H1 (cell line): ENCODE data around the gene ATP11C. TPM values are rescaled to one million over a fixed set of nuclear protein-coding genes. Genes with fewer than 3 reads are reported as not detected.

Experiments used
- CTCF ChIA-PET: fragments of 300-600 bp; sonication (Branson Sonifier 250); formaldehyde crosslinking; loops from one replicate; lab custom pipeline; 2021; ENCODE audit not compliant: partially characterized antibody; lab: Charles Lee
- POLR2A ChIA-PET: fragments of 300-600 bp; sonication (Branson Sonifier 250); formaldehyde crosslinking; loops from one replicate; lab custom pipeline; 2021; ENCODE audit warnings: inconsistent platforms; ENCODE audit not compliant: partially characterized antibody; lab: Charles Lee
- DNase-seq, 2 experiments: peaks; one replicate each; pipeline versions ENCODE4 v3.0.0 to v3.0.0-alpha.2; 2010 to 2022; ENCODE audit warnings: low spot score in 2 of 2, low read depth in 1 of 2, mixed read lengths in 1 of 2
- FAIRE-seq: peaks from 2 replicates; lab custom pipeline; 2011; peaks lifted over from hg19 to GRCh38; lab: Jason Lieb, UNC
- H2AFZ ChIP-seq: 2 replicates; pipeline ENCODE4 v1.8.1; 2012; ENCODE audit warnings: low read length, inconsistent platforms
- H2AK5ac ChIP-seq: 2 replicates; pipeline ENCODE4 v1.6.1; 2013; ENCODE audit warnings: low read depth, low read length
- H2BK120ac ChIP-seq: replicated peaks from 2 replicates; pipeline ENCODE3; 2013; ENCODE audit warnings: low read depth, low read length, inconsistent platforms
- H2BK12ac ChIP-seq: 2 replicates; pipeline ENCODE4 v1.6.1; 2013; ENCODE audit warnings: low read depth, low read length
- H2BK15ac ChIP-seq: 2 replicates; pipeline ENCODE4 v1.6.1; 2013; ENCODE audit warnings: low read length
- H2BK20ac ChIP-seq: 2 replicates; pipeline ENCODE4 v1.6.1; 2013; ENCODE audit warnings: low read length
- H2BK5ac ChIP-seq: 2 replicates; pipeline ENCODE4 v1.6.1; 2013; ENCODE audit warnings: low read depth, low read length
- H3K14ac ChIP-seq: 2 replicates; pipeline ENCODE4 v1.6.1; 2013; ENCODE audit warnings: inconsistent platforms; ENCODE audit not compliant: insufficient read length
- H3K18ac ChIP-seq: 2 replicates; pipeline ENCODE4 v1.6.1; 2013; ENCODE audit warnings: low read length; ENCODE audit errors: extremely low read depth
- H3K23ac ChIP-seq: 2 replicates; pipeline ENCODE4 v1.6.1; 2013; ENCODE audit warnings: inconsistent platforms; ENCODE audit not compliant: insufficient read length
- H3K23me2 ChIP-seq: 2 replicates; pipeline ENCODE4 v1.6.1; 2013; ENCODE audit warnings: low read depth, low read length
- H3K27ac ChIP-seq: 2 replicates; pipeline ENCODE4 v1.6.1; 2011; ENCODE audit warnings: low read depth, low read length, inconsistent platforms
- H3K27me3 ChIP-seq, 4 experiments: replicated peaks in 1 of 4; 1 replicate in 1 of 4; 2 replicates in 3 of 4; pipeline versions ENCODE4 v1.6.1 to v1.8.1; 2011 to 2013; ENCODE audit warnings: low read length in 3 of 4, mild to moderate bottlenecking in 3 of 4, inconsistent platforms in 2 of 4, mixed read lengths in 2 of 4, moderate library complexity in 1 of 4; ENCODE audit not compliant: control insufficient read depth in 3 of 4, insufficient read depth in 3 of 4; ENCODE audit errors: extremely low read depth in 1 of 4
- H3K36me3 ChIP-seq, 4 experiments: 2 replicates each; pipeline versions ENCODE4 v1.6.1 to v1.8.1; 2011 to 2013; ENCODE audit warnings: mild to moderate bottlenecking in 4 of 4, low read length in 3 of 4, moderate library complexity in 2 of 4, control low read depth in 1 of 4, inconsistent platforms in 1 of 4; ENCODE audit not compliant: insufficient read depth in 4 of 4, control insufficient read depth in 2 of 4
- H3K4ac ChIP-seq: replicated peaks from 2 replicates; pipeline ENCODE3; 2013; ENCODE audit warnings: low read length, low read depth, mixed read lengths, inconsistent platforms; ENCODE audit not compliant: insufficient read length
- H3K4me1 ChIP-seq, 4 experiments: replicated peaks in 1 of 4; 1 replicate in 1 of 4; 2 replicates in 3 of 4; pipeline versions ENCODE4 v1.6.1 to v1.8.1; 2011 to 2013; ENCODE audit warnings: low read length in 3 of 4, inconsistent platforms in 2 of 4, mixed read lengths in 1 of 4; ENCODE audit not compliant: insufficient read depth in 4 of 4, control insufficient read depth in 3 of 4
- H3K4me2 ChIP-seq, 2 experiments: 2 replicates each; pipeline versions ENCODE4 v1.6.1 to v1.8.1; 2011 to 2013; ENCODE audit warnings: low read depth in 2 of 2, low read length in 2 of 2, control low read depth in 1 of 2, inconsistent platforms in 1 of 2, mild to moderate bottlenecking in 1 of 2; ENCODE audit not compliant: insufficient read depth in 1 of 2
- H3K4me3 ChIP-seq, 4 experiments: fragments of 200-600, 300-600 bp in 1 of 4; sonication (generic), shearing (Covaris generic), sonication (Bioruptor Twin) in 1 of 4; 2 replicates each; pipeline versions ENCODE4 v1.5.1 to v1.8.1; 2011 to 2016; ENCODE audit warnings: low read length in 4 of 4, low read depth in 3 of 4, control low read depth in 2 of 4, inconsistent platforms in 2 of 4, mild to moderate bottlenecking in 2 of 4, mixed read lengths in 1 of 4, moderate library complexity in 1 of 4; ENCODE audit not compliant: insufficient read depth in 2 of 4; ENCODE audit errors: extremely low read depth in 1 of 4
- H3K56ac ChIP-seq: replicated peaks from 2 replicates; pipeline ENCODE3; 2013; ENCODE audit warnings: low read depth, mild to moderate bottlenecking, mixed read lengths, low read length, inconsistent platforms; ENCODE audit not compliant: insufficient read length
- H3K79me1 ChIP-seq: 2 replicates; pipeline ENCODE4 v1.6.1; 2013; ENCODE audit warnings: low read depth, low read length, control low read depth
- H3K79me2 ChIP-seq, 2 experiments: 2 replicates each; pipeline versions ENCODE4 v1.6.1 to v1.8.1; 2012 to 2013; ENCODE audit warnings: low read length in 2 of 2, mild to moderate bottlenecking in 2 of 2, inconsistent platforms in 1 of 2; ENCODE audit not compliant: insufficient read depth in 2 of 2, control insufficient read depth in 1 of 2
- H3K9ac ChIP-seq, 4 experiments: replicated peaks in 1 of 4; 1 replicate in 1 of 4; 2 replicates in 3 of 4; pipeline versions ENCODE4 v1.6.1 to v1.8.1; 2011 to 2013; ENCODE audit warnings: low read depth in 3 of 4, low read length in 3 of 4, control low read depth in 2 of 4, mild to moderate bottlenecking in 2 of 4, moderate library complexity in 2 of 4, inconsistent platforms in 1 of 4; ENCODE audit errors: extremely low read depth in 1 of 4
- H3K9me3 ChIP-seq, 2 experiments: 2 replicates each; pipeline versions ENCODE4 v1.6.1 to v1.8.1; 2012 to 2013; ENCODE audit warnings: mild to moderate bottlenecking in 2 of 2, moderate library complexity in 2 of 2, control low read depth in 1 of 2, inconsistent platforms in 1 of 2, low read depth in 1 of 2, low read length in 1 of 2, mixed read lengths in 1 of 2; ENCODE audit not compliant: insufficient read depth in 2 of 2
- H4K20me1 ChIP-seq, 2 experiments: replicated peaks in 1 of 2; 2 replicates each; pipeline versions ENCODE3 to v1.8.1; 2011 to 2013; ENCODE audit warnings: inconsistent platforms in 2 of 2, low read length in 2 of 2, mild to moderate bottlenecking in 1 of 2; ENCODE audit not compliant: insufficient read depth in 2 of 2, control insufficient read depth in 1 of 2
- H4K5ac ChIP-seq: 2 replicates; pipeline ENCODE4 v1.6.1; 2013; ENCODE audit warnings: low read length, low read depth, mixed read lengths, inconsistent platforms; ENCODE audit not compliant: insufficient read length
- H4K8ac ChIP-seq: 2 replicates; pipeline ENCODE4 v1.8.0; 2013; ENCODE audit warnings: mild to moderate bottlenecking, moderate library complexity, low read length, inconsistent platforms; ENCODE audit not compliant: insufficient read depth; ENCODE audit errors: extremely low read depth
- H4K91ac ChIP-seq: replicated peaks from 2 replicates; pipeline ENCODE3; 2013; ENCODE audit warnings: low read length, mixed read lengths, inconsistent platforms; ENCODE audit not compliant: insufficient read length
- EP300 ChIP-seq, 2 experiments: IDR thresholded peaks; 1 replicate in 1 of 2; 2 replicates in 1 of 2; pipeline ENCODE4 v1.6.1; 2011 to 2012; ENCODE audit warnings: low read depth in 2 of 2, low read length in 2 of 2, mild to moderate bottlenecking in 2 of 2, borderline replicate concordance in 1 of 2, inconsistent platforms in 1 of 2, moderate library complexity in 1 of 2
- GTF2F1 ChIP-seq: IDR thresholded peaks from 2 replicates; pipeline ENCODE4 v1.6.1; 2012; ENCODE audit warnings: low read depth, low read length, improper control_type of control experiment, borderline replicate concordance
- NANOG ChIP-seq: IDR thresholded peaks from 2 replicates; pipeline ENCODE4 v1.6.1; 2011; ENCODE audit warnings: low read length, low read depth, mild to moderate bottlenecking, inconsistent platforms; ENCODE audit not compliant: insufficient read depth, poor library complexity, severe bottlenecking
- NRF1 ChIP-seq: IDR thresholded peaks from 2 replicates; pipeline ENCODE4 v1.6.1; 2011; ENCODE audit warnings: mild to moderate bottlenecking, low read depth, low read length, improper control_type of control experiment
- SIX5 ChIP-seq: IDR thresholded peaks from 2 replicates; pipeline ENCODE4 v1.6.1; 2011; ENCODE audit warnings: mild to moderate bottlenecking, low read depth, low read length
- SP4 ChIP-seq: IDR thresholded peaks from 2 replicates; pipeline ENCODE4 v1.6.1; 2012; ENCODE audit warnings: low read length, inconsistent platforms
- WGBS, 2 experiments: shearing (Covaris generic) in 1 of 2; methylation state at CpG; one replicate each; pipeline versions ENCODE4 v1.1.6 to v1.1.7; 2013 to 2015; ENCODE audit warnings: low lambda C conversion rate in 2 of 2, mixed read lengths in 2 of 2, inconsistent platforms in 1 of 2, low coverage in 1 of 2, missing lambda C conversion rate in 1 of 2; ENCODE audit not compliant: insufficient replicate concordance in 2 of 2, insufficient coverage in 1 of 2, insufficient read length in 1 of 2; ENCODE audit errors: extremely low coverage in 1 of 2, missing lambda C conversion rate in 1 of 2; 5-methylcytosine and 5-hydroxymethylcytosine counted together
- polyA plus RNA-seq, 7 experiments: library from polyadenylated mRNA; depleted of rRNA in 3 of 7; stranded (reverse) in 5 of 7; unstranded in 2 of 7; fragments of >200 nt in 5 of 7; fragments of 200-250 nt in 2 of 7; gene quantifications; 1 replicate in 5 of 7; 2 replicates in 1 of 7; 4 replicates in 1 of 7; pipeline versions ENCODE4 v1.2.1 to v1.2.3, GENCODE V29; 2011 to 2013; ENCODE audit warnings: missing spikeins in 2 of 7, mixed read lengths in 2 of 7
- total RNA-seq: library from RNA; stranded (reverse); fragmentation: NEBNext Ultra II Directional; extraction: Animal tissue kit (Norgen Biotek cat#: 25700); gene quantifications from 2 replicates; pipeline ENCODE4 v1.2.1, GENCODE V29; 2021
- TF ChIP-seq, protein P1 (sequence below): IDR thresholded peaks from 2 replicates; pipeline ENCODE4 v1.6.1; 2012; ENCODE audit warnings: low read length, inconsistent platforms

ATP11C gene
- total and polyA plus RNA-seq, 2 of the 8 experiments (the other 6 are each of a cell fraction or from before 2014, with no cell fraction given), result 14.7 to 52.1 TPM

DNA sequence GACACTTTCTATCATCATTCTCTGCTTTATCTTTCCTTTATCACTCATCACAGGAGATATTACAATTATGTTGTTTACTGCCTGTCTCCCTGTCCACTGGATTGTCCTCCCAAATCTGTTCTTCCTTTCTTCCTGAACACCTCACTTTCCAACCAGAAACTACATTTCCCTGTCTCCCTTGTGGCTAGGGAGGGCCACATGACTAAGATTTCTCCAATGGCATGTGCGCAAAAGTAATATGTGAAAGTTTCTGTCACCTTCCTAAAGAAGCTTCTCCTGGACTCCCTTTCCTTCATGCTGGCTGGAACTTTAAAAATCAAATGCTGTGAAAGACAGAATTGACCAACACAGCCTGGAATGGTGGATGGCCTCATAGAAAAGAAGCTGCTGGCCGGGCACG lies 25.8 kb downstream of the ATP11C start:
- H3K27ac ChIP-seq, result no peak overlapping the region
- no peaks in the 10 kb centered on the region for H3K36me3 ChIP-seq
- no peak overlapping the region for H2BK5ac ChIP-seq
- ChIA-PET CTCF (no interaction called here), POLR2A (no interaction called here)
- H3K4me1 ChIP-seq, result peaks cover 0 to 4% (median 0%) of the 10 kb centered on the region in 4 experiments; a peak in 2 of 7 replicates
- no peak overlapping the region for H3K4ac ChIP-seq
- no peak overlapping the region for H3K4me2 ChIP-seq
- no peak overlapping the region for H2AFZ ChIP-seq
- FAIRE-seq, result no peak
- no peak overlapping the region for H4K8ac ChIP-seq
- H3K9me3 ChIP-seq, result no peaks in the 10 kb centered on the region
- H3K23ac ChIP-seq, result no peak overlapping the region
- no peak overlapping the region for H3K18ac ChIP-seq
- H2AK5ac ChIP-seq, result no peak overlapping the region
- peaks cover 0 to 54% of the 10 kb centered on the region in 2 experiments; a peak in 2 of 4 replicates for H3K79me2 ChIP-seq
- no peak overlapping the region for H3K9ac ChIP-seq
- no peak for DNase-seq
- H4K5ac ChIP-seq, result no peak overlapping the region
- H4K91ac ChIP-seq, result no peak overlapping the region
- no peak overlapping the region for H3K14ac ChIP-seq
- 92% methylated on average over 3 of the region's 3 CpGs; no CpG with 5 or more reads in 1 of the 2 experiments for WGBS, 2 experiments
- H2BK12ac ChIP-seq, result no peak overlapping the region
- H2BK15ac ChIP-seq, result no peak overlapping the region
- peaks cover 0 to 2% of the 10 kb centered on the region in 2 experiments for H4K20me1 ChIP-seq
- no peaks in the 10 kb centered on the region for H3K23me2 ChIP-seq
- no peaks in the 10 kb centered on the region; the same call in 1 of the 2 replicates for H3K79me1 ChIP-seq
- H2BK120ac ChIP-seq, result no peak overlapping the region
- no peak overlapping the region for H3K4me3 ChIP-seq
- H3K56ac ChIP-seq, result no peak overlapping the region
- TF ChIP-seq NANOG, result no peak
- no peak for TF ChIP-seq SIX5
- no peak for TF ChIP-seq NRF1
- TF ChIP-seq EP300 (IDR thresholded peaks at IDR 0.05; ENCODE audit: borderline replicate concordance in 1 of 2, low read depth in 2 of 2, low read length in 2 of 2), result no peak
- no peak for TF ChIP-seq SP4
- TF ChIP-seq GTF2F1, result no peak
- TF ChIP-seq, protein P1, sequence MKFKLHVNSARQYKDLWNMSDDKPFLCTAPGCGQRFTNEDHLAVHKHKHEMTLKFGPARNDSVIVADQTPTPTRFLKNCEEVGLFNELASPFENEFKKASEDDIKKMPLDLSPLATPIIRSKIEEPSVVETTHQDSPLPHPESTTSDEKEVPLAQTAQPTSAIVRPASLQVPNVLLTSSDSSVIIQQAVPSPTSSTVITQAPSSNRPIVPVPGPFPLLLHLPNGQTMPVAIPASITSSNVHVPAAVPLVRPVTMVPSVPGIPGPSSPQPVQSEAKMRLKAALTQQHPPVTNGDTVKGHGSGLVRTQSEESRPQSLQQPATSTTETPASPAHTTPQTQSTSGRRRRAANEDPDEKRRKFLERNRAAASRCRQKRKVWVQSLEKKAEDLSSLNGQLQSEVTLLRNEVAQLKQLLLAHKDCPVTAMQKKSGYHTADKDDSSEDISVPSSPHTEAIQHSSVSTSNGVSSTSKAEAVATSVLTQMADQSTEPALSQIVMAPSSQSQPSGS, result no peak
- no peaks in the 10 kb centered on the region for H3K27me3 ChIP-seq
- H2BK20ac ChIP-seq, result no peak overlapping the region
